PC-9 (cell line): ENCODE measurements around the gene FOXF2. TPM values are rescaled to one million over a fixed set of nuclear protein-coding genes. Genes with fewer than 3 reads are reported as not detected.

Experiments used
- BruUV-seq: library from RNA; stranded (reverse); fragments of 400-500 nt; replicated peaks from 2 replicates; lab custom pipeline; 2021; lab: Mats Ljungman, UMichigan
- CTCF ChIA-PET: fragments of 300-600 bp; sonication (Branson Sonifier 250); formaldehyde crosslinking; loops from one replicate; lab custom pipeline; 2022; ENCODE audit warnings: antibody characterized with exemption; lab: Charles Lee
- POLR2A ChIA-PET: fragments of 300-600 bp; sonication (Branson Sonifier 250); formaldehyde crosslinking; loops from one replicate; lab custom pipeline; 2022; ENCODE audit warnings: antibody characterized with exemption; ENCODE audit not compliant: unreplicated experiment; lab: Charles Lee
- DNase-seq, 2 experiments: peaks; one replicate each; pipeline versions ENCODE4 v3.0.0 to v3.0.0-alpha.2; 2015 to 2022; ENCODE audit warnings: mixed read lengths in 1 of 2
- H2AFZ ChIP-seq: fragments of 200-600 bp; sonication (generic); 2 replicates; pipeline ENCODE4 v1.8.1; 2017; ENCODE audit warnings: antibody characterized with exemption
- H3F3A ChIP-seq: fragments of 200-600 bp; sonication (generic); 2 replicates; pipeline ENCODE4 v1.8.1; 2017; ENCODE audit warnings: antibody characterized with exemption, mild to moderate bottlenecking, low read depth; ENCODE audit not compliant: insufficient read depth
- H3K27ac ChIP-seq: fragments of 200-600 bp; sonication (generic); 2 replicates; pipeline ENCODE4 v1.6.1; 2016; ENCODE audit warnings: mixed run types
- H3K27me3 ChIP-seq: fragments of 200-600 bp; sonication (generic); 2 replicates; pipeline ENCODE4 v1.6.1; 2016; ENCODE audit warnings: low read depth, mixed run types; ENCODE audit not compliant: insufficient read depth
- H3K36me3 ChIP-seq: fragments of 200-600 bp; sonication (generic); 2 replicates; pipeline ENCODE4 v1.6.1; 2016; ENCODE audit warnings: low read depth, mixed run types
- H3K4me1 ChIP-seq: fragments of 200-600 bp; sonication (generic); replicated peaks from 2 replicates; pipeline ENCODE4 v1.6.1; 2016; ENCODE audit warnings: mixed run types; ENCODE audit not compliant: insufficient read depth
- H3K4me2 ChIP-seq: fragments of 200-600 bp; sonication (generic); 2 replicates; pipeline ENCODE4 v1.6.1; 2017; ENCODE audit warnings: mixed run types
- H3K4me3 ChIP-seq: fragments of 200-600 bp; sonication (generic); 2 replicates; pipeline ENCODE4 v1.6.1; 2016; ENCODE audit warnings: mixed run types
- H3K79me2 ChIP-seq: fragments of 200-600 bp; sonication (generic); 2 replicates; pipeline ENCODE4 v1.6.1; 2017; ENCODE audit warnings: low read depth, mixed run types
- H3K9me2 ChIP-seq: fragments of 200-600 bp; sonication (generic); 2 replicates; pipeline ENCODE4 v1.8.1; 2017; ENCODE audit warnings: mild to moderate bottlenecking; ENCODE audit not compliant: insufficient read depth
- H3K9me3 ChIP-seq: fragments of 200-600 bp; sonication (generic); 2 replicates; pipeline ENCODE4 v1.8.1; 2016; ENCODE audit warnings: low read depth; ENCODE audit not compliant: insufficient read depth
- H4K20me1 ChIP-seq: fragments of 200-600 bp; sonication (generic); 2 replicates; pipeline ENCODE4 v1.8.1; 2017; ENCODE audit not compliant: insufficient read depth
- EZH2 ChIP-seq: fragments of 200-600 bp; sonication (generic); IDR thresholded peaks from 2 replicates; pipeline ENCODE4 v1.8.0; 2017; ENCODE audit warnings: antibody characterized with exemption, low read depth
- intact Hi-C: fragments of 100-400 bp; cut with micrococcal nuclease; formaldehyde crosslinking; loops from one replicate; pipeline ENCODE4 v1.10.0; 2022; ENCODE audit not compliant: unreplicated experiment
- total RNA-seq: library from RNA; stranded (reverse); gene quantifications from 2 replicates; pipeline ENCODE4 v1.2.3, GENCODE V29; 2021
- TF ChIP-seq, protein P1 (sequence below): fragments of 200-600 bp; sonication (generic); conservative IDR thresholded peaks from 2 replicates; pipeline ENCODE4 v1.6.1; 2017; ENCODE audit warnings: mixed run types, antibody characterized with exemption, mild to moderate bottlenecking, moderate library complexity

Gene FOXF2
- total RNA-seq, 1 experiment from 2014 or later = not detected

GRCh38 chr6:1377526-1377925 is 11.8 kb upstream of the FOXF2 start:
- H3K27me3 ChIP-seq = no peaks in the 10 kb centered on the region
- no TSS peak for BruUV-seq
- TF ChIP-seq, protein P1, sequence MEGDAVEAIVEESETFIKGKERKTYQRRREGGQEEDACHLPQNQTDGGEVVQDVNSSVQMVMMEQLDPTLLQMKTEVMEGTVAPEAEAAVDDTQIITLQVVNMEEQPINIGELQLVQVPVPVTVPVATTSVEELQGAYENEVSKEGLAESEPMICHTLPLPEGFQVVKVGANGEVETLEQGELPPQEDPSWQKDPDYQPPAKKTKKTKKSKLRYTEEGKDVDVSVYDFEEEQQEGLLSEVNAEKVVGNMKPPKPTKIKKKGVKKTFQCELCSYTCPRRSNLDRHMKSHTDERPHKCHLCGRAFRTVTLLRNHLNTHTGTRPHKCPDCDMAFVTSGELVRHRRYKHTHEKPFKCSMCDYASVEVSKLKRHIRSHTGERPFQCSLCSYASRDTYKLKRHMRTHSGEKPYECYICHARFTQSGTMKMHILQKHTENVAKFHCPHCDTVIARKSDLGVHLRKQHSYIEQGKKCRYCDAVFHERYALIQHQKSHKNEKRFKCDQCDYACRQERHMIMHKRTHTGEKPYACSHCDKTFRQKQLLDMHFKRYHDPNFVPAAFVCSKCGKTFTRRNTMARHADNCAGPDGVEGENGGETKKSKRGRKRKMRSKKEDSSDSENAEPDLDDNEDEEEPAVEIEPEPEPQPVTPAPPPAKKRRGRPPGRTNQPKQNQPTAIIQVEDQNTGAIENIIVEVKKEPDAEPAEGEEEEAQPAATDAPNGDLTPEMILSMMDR = no peak
- TF ChIP-seq EZH2 = no peak
- ChIA-PET POLR2A (no interaction called here), CTCF (no interaction called here)
- H3K4me3 ChIP-seq = no peak overlapping the region
- H3K4me2 ChIP-seq = no peak overlapping the region
- no peaks in the 10 kb centered on the region for H3K79me2 ChIP-seq
- H3K36me3 ChIP-seq = no peaks in the 10 kb centered on the region
- DNase-seq = no peak
- no peak overlapping the region for H2AFZ ChIP-seq
- H3F3A ChIP-seq = no peaks in the 10 kb centered on the region
- H4K20me1 ChIP-seq = no peaks in the 10 kb centered on the region
- H3K9me3 ChIP-seq = no peaks in the 10 kb centered on the region
- no peaks in the 10 kb centered on the region for H3K4me1 ChIP-seq
- H3K9me2 ChIP-seq = no peaks in the 10 kb centered on the region
- intact Hi-C loops = no loop called here
- H3K27ac ChIP-seq = no peak overlapping the region

DNA sequence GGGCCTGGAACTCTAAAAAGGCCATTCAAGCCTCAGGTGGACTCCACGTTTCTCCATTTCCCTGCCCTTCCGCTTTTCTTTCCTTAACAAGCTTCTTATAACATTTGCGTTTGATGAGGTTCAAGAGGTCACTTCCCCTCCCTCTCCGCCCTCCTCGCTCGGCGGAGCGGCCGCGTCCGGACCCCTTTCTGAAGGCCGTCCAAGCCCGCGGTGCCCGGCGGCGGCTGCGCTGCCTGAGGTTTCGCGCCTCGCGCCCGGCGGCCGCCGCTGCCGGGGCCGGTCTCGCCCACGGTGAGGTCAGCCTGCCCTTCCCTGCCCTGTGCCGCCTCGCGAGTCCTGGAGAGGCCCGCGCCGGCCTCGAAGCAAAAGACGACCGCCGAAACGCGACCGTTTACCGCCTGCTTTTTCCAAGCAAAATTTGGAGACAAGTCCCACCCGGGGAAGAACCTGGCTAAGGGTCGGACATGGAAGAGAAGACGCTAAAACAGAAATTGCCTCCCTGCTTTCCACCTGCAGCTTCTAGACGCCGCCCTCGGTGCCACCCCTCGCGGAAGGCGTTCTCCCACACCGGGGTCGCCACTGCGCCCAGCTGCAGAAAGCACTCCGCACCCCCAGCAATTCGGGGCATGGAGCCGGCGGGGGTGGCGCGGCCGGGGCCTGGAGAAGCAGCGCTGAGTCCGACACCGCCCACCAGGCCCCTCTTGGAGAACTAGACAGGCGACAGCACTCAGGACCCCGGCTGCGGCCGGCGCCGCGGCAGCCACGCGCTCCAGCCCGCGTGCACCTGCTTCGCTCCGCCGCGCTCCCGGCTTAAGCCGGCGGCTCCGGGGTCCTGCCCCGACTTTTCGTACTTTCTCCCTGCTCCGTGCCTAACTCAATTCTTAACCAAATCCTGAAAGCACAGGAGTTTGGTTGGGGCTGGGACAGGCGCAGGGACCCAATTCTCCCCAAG is 11.0 kb upstream of the FOXF2 start:
- H3K4me3 ChIP-seq = no peak overlapping the region
- BruUV-seq = no TSS peak
- no peaks in the 10 kb centered on the region for H3K27me3 ChIP-seq
- ChIA-PET CTCF (no interaction called here), POLR2A (no interaction called here)
- DNase-seq = no peak
- H2AFZ ChIP-seq = no peak overlapping the region
- no peaks in the 10 kb centered on the region for H3K79me2 ChIP-seq
- no peaks in the 10 kb centered on the region for H3K36me3 ChIP-seq
- no peaks in the 10 kb centered on the region for H3K4me1 ChIP-seq
- TF ChIP-seq EZH2 = no peak
- TF ChIP-seq, protein P1 = no peak
- no peak overlapping the region for H3K27ac ChIP-seq
- H3K4me2 ChIP-seq = no peak overlapping the region
- H4K20me1 ChIP-seq = no peaks in the 10 kb centered on the region
- no peaks in the 10 kb centered on the region for H3F3A ChIP-seq
- intact Hi-C loops = no loop called here
- no peaks in the 10 kb centered on the region for H3K9me2 ChIP-seq
- no peaks in the 10 kb centered on the region for H3K9me3 ChIP-seq

DNA sequence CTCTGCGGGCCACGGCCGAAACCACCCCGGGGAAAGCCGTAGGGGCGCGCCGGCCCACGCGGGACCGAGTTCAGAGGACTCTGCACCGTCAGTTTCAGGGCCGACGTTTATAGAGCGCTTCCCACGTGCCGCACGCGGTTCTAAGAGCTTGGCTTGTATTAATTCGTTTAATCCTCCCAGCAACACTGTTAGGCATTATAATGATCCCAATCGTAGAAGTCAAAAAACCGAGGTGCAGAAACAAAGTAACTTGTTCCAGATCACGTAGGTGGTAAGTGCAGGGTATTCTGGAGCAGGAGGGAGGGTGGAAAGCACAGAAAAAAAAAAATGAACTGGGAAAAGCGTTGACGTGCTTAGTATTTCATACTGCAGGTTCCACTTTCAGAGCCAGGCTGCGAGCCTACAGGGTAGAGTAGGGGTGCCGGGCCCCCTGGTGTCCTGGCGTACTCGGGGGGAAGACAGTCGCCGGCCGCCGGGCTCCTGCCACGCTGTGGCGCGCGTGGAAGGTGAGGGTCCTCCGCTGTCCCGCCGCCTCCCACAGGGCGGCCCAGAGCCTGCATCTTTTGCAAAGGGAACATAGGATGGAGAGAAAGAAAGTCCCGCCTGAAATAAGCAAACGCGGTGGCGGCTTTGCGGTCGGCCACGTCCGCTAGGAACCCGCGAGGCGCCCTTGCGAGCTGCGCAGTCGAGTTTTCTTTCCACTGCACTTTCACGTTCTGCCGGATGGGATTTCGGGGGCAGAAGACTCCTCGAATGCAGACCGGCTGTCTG is 10.2 kb upstream of the FOXF2 start:
- POLR2A ChIA-PET = no interaction called here
- H2AFZ ChIP-seq = no peak overlapping the region
- H3K9me2 ChIP-seq = no peaks in the 10 kb centered on the region
- intact Hi-C loops = no loop called here
- no peaks in the 10 kb centered on the region for H3F3A ChIP-seq
- H4K20me1 ChIP-seq = no peaks in the 10 kb centered on the region
- H3K79me2 ChIP-seq = no peaks in the 10 kb centered on the region
- no peak overlapping the region for H3K4me2 ChIP-seq
- H3K4me3 ChIP-seq = no peak overlapping the region
- no TSS peak for BruUV-seq
- H3K27ac ChIP-seq = no peak overlapping the region
- no peaks in the 10 kb centered on the region for H3K36me3 ChIP-seq
- H3K27me3 ChIP-seq = no peaks in the 10 kb centered on the region
- CTCF ChIA-PET = no interaction called here
- H3K9me3 ChIP-seq = no peaks in the 10 kb centered on the region
- TF ChIP-seq, protein P1 = no peak
- no peak for TF ChIP-seq EZH2
- no peak for DNase-seq
- H3K4me1 ChIP-seq = no peaks in the 10 kb centered on the region
